DND-41 (cell line): ENCODE results near the gene EPHB1.

Experiments used
- ATAC-seq: fragments of 200-7000 bp; cut with Tn5 transposase; 3 replicates; pipeline ENCODE4 v1.9.1; 2021; ENCODE audit warnings: low read depth; ENCODE audit not compliant: insufficient read depth
- DNase-seq: peaks from one replicate; pipeline ENCODE4 v3.0.0-alpha.2; 2020
- H2AFZ ChIP-seq: 2 replicates; pipeline ENCODE4 v1.6.0; 2012; ENCODE audit warnings: low read depth, low read length
- H3K27ac ChIP-seq: 2 replicates; pipeline ENCODE4 v1.5.1; 2012; ENCODE audit warnings: low read length, inconsistent platforms
- H3K27me3 ChIP-seq: fragments of 200-600 bp; sonication (generic); 2 replicates; pipeline ENCODE4 v1.6.0; 2012; ENCODE audit warnings: low read length, mild to moderate bottlenecking, inconsistent platforms; ENCODE audit not compliant: insufficient read depth, poor library complexity
- H3K36me3 ChIP-seq: 2 replicates; pipeline ENCODE4 v1.5.1; 2012; ENCODE audit warnings: low read length, inconsistent platforms; ENCODE audit not compliant: insufficient read depth
- H3K4me1 ChIP-seq: 2 replicates; pipeline ENCODE4 v1.5.1; 2012; ENCODE audit warnings: mild to moderate bottlenecking, low read length; ENCODE audit not compliant: insufficient read depth
- H3K4me2 ChIP-seq: 2 replicates; pipeline ENCODE4 v1.6.0; 2012; ENCODE audit warnings: mild to moderate bottlenecking, moderate library complexity, low read length, inconsistent platforms; ENCODE audit not compliant: insufficient read depth
- H3K4me3 ChIP-seq, 2 experiments: fragments of 200-600 bp in 1 of 2; shearing (Covaris generic) in 1 of 2; 2 replicates each; pipeline ENCODE4 v1.5.1; 2012 to 2016; ENCODE audit warnings: inconsistent platforms in 2 of 2, low read length in 2 of 2, mild to moderate bottlenecking in 2 of 2, low read depth in 1 of 2, moderate library complexity in 1 of 2
- H3K79me2 ChIP-seq: 2 replicates; pipeline ENCODE4 v1.6.0; 2012; ENCODE audit warnings: low read length, inconsistent platforms; ENCODE audit not compliant: insufficient read depth
- H3K9ac ChIP-seq: 2 replicates; pipeline ENCODE4 v1.6.0; 2012; ENCODE audit warnings: low read depth, mild to moderate bottlenecking, inconsistent platforms, low read length, moderate library complexity
- H3K9me3 ChIP-seq: 2 replicates; pipeline ENCODE4 v1.5.1; 2012; ENCODE audit warnings: low read length, moderate library complexity, mild to moderate bottlenecking, inconsistent platforms; ENCODE audit not compliant: insufficient read depth, severe bottlenecking
- H4K20me1 ChIP-seq: 2 replicates; pipeline ENCODE4 v1.6.0; 2012; ENCODE audit warnings: low read length; ENCODE audit not compliant: insufficient read depth
- EZH2 ChIP-seq: IDR thresholded peaks from 3 replicates; pipeline ENCODE4 v1.6.1; 2012; ENCODE audit warnings: borderline replicate concordance, low read depth, mild to moderate bottlenecking, moderate library complexity, low read length, inconsistent platforms; ENCODE audit not compliant: severe bottlenecking
- TF ChIP-seq, protein P1 (sequence below): IDR thresholded peaks from 2 replicates; pipeline ENCODE4 v1.5.1; 2012; ENCODE audit warnings: borderline replicate concordance, low read length, moderate library complexity, mild to moderate bottlenecking; ENCODE audit not compliant: poor library complexity, severe bottlenecking; ENCODE audit errors: extremely low read depth

Gene EPHB1

DNA sequence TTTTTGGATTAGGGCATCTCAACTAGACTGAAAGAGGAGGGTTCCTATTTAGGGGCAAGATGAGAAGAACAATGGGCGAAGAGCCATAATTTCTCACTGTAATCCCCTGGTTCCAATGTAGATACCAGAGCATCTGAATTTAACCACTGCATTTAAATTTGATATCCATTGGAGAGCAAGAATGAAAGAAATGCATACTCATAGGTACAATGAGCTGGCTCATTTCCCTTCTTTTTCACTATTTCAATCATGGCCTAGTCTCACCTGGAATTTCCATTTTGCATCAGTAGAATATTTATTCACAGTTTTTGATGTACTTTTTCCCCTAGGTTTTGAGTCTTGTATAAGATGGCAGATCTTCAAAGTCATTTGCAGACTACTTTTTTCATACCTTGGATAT is 13.8 kb downstream of the EPHB1 start:
- Histone ChIP-seq H3K4me1 (peaks cover 1% of the 10 kb centered on the region), H4K20me1 (no peaks in the 10 kb centered on the region), H3K27me3 (no peaks in the 10 kb centered on the region), H3K9me3 (no peaks in the 10 kb centered on the region), H3K27ac (no peak overlapping the region), H3K36me3 (no peaks in the 10 kb centered on the region), H3K9ac (no peak overlapping the region), H3K4me2 (no peak overlapping the region), H2AFZ (no peak overlapping the region), H3K4me3 (no peak overlapping the region), H3K79me2 (no peaks in the 10 kb centered on the region)
- DNase-seq: no peak
- TF ChIP-seq EZH2: no peak
- TF ChIP-seq, protein P1, sequence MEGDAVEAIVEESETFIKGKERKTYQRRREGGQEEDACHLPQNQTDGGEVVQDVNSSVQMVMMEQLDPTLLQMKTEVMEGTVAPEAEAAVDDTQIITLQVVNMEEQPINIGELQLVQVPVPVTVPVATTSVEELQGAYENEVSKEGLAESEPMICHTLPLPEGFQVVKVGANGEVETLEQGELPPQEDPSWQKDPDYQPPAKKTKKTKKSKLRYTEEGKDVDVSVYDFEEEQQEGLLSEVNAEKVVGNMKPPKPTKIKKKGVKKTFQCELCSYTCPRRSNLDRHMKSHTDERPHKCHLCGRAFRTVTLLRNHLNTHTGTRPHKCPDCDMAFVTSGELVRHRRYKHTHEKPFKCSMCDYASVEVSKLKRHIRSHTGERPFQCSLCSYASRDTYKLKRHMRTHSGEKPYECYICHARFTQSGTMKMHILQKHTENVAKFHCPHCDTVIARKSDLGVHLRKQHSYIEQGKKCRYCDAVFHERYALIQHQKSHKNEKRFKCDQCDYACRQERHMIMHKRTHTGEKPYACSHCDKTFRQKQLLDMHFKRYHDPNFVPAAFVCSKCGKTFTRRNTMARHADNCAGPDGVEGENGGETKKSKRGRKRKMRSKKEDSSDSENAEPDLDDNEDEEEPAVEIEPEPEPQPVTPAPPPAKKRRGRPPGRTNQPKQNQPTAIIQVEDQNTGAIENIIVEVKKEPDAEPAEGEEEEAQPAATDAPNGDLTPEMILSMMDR: no peak
- ATAC-seq: no peak

DNA sequence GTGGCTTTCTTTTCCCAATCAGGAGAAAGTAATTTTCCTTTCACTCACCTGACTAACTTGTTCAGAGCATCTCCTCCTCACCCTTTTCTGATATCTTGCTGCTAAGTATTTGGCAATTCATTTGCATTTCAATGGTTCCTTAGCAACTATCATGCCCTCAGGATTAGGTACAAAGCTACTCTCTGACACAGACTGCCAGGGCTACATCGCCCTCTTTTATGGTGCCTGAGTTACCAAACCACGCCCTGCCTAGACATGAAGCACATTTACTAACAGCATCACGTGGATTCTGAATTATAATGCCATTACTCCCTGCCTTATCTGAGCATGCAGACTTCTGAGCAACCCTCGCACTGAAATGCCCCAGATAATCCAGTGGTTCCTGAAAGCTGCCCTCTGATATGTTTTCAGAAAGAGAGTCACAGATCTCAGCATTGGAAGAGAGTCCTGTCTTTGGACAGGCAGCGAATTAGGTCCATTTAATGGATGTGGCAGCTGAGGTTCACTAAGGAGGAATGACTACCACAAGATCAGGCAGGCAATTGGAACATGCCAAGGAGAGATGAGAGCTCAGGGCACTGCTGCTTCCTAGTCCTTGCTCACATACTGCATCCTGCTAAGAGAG is 14.5 kb downstream of the EPHB1 start:
- H3K4me1 ChIP-seq: no peaks in the 10 kb centered on the region
- DNase-seq (no peak), ATAC-seq (no peak)
- no peak overlapping the region for H3K9ac ChIP-seq
- H3K9me3 ChIP-seq: no peaks in the 10 kb centered on the region
- no peaks in the 10 kb centered on the region for H3K79me2 ChIP-seq
- no peak overlapping the region for H2AFZ ChIP-seq
- TF ChIP-seq, protein P1: no peak
- TF ChIP-seq EZH2: no peak
- no peak overlapping the region for H3K4me3 ChIP-seq
- no peaks in the 10 kb centered on the region for H4K20me1 ChIP-seq
- no peaks in the 10 kb centered on the region for H3K36me3 ChIP-seq
- no peak overlapping the region for H3K4me2 ChIP-seq
- no peaks in the 10 kb centered on the region for H3K27me3 ChIP-seq
- no peak overlapping the region for H3K27ac ChIP-seq

- Histone ChIP-seq H2AFZ (no peak overlapping the region), H4K20me1 (no peaks in the 10 kb centered on the region), H3K4me3 (no peak overlapping the region), H3K9me3 (no peaks in the 10 kb centered on the region), H3K9ac (no peak overlapping the region), H3K27ac (no peak overlapping the region), H3K27me3 (no peaks in the 10 kb centered on the region), H3K79me2 (no peaks in the 10 kb centered on the region), H3K36me3 (no peaks in the 10 kb centered on the region), H3K4me2 (no peak overlapping the region), H3K4me1 (no peaks in the 10 kb centered on the region)
- ATAC-seq (no peak), DNase-seq (no peak)
- no peak for TF ChIP-seq EZH2
- TF ChIP-seq, protein P1: no peak
Observed at GRCh38 chr3:134810052-134810435, 15.0 kb downstream of the EPHB1 start.
